GM23248 (cell line): ENCODE measurements around the gene HSD11B1. TPM values are rescaled to one million over a fixed set of nuclear protein-coding genes. Genes with fewer than 3 reads are reported as not detected.

Source experiments
- DNase-seq: peaks from one replicate; pipeline ENCODE4 v3.0.0-alpha.2; 2015
- H2AFZ ChIP-seq: fragments of 200-600 bp; sonication (generic); 2 replicates; pipeline ENCODE4 v1.6.1; 2016; ENCODE audit warnings: antibody characterized with exemption
- H3F3A ChIP-seq: fragments of 200-600 bp; sonication (generic); 2 replicates; pipeline ENCODE4 v1.6.1; 2016; ENCODE audit warnings: mild to moderate bottlenecking, antibody characterized with exemption, mixed run types; ENCODE audit not compliant: insufficient read depth
- H3K27ac ChIP-seq: fragments of 200-600 bp; sonication (generic); 2 replicates; pipeline ENCODE4 v1.5.1; 2016; ENCODE audit warnings: mild to moderate bottlenecking
- H3K27me3 ChIP-seq: fragments of 200-600 bp; sonication (generic); replicated peaks from 2 replicates; pipeline ENCODE4 v1.6.1; 2016; ENCODE audit warnings: mild to moderate bottlenecking; ENCODE audit not compliant: insufficient read depth
- H3K36me3 ChIP-seq: fragments of 200-600 bp; sonication (generic); 2 replicates; pipeline ENCODE4 v1.6.1; 2016; ENCODE audit warnings: low read depth, mild to moderate bottlenecking
- H3K4me1 ChIP-seq: fragments of 200-600 bp; sonication (generic); 2 replicates; pipeline ENCODE4 v1.6.1; 2016; ENCODE audit warnings: mild to moderate bottlenecking; ENCODE audit not compliant: insufficient read depth
- H3K4me2 ChIP-seq: fragments of 200-600 bp; sonication (generic); one replicate; pipeline ENCODE4 v1.6.1; 2016; ENCODE audit warnings: mild to moderate bottlenecking; ENCODE audit not compliant: unreplicated experiment
- H3K4me3 ChIP-seq: fragments of 200-600 bp; sonication (generic); 2 replicates; pipeline ENCODE4 v1.5.1; 2016; ENCODE audit warnings: mild to moderate bottlenecking
- H3K79me2 ChIP-seq: fragments of 200-600 bp; sonication (generic); 2 replicates; pipeline ENCODE4 v1.6.1; 2016; ENCODE audit warnings: mild to moderate bottlenecking; ENCODE audit not compliant: insufficient read depth
- H3K9ac ChIP-seq: fragments of 200-600 bp; sonication (generic); 2 replicates; pipeline ENCODE4 v1.6.1; 2016; ENCODE audit warnings: mild to moderate bottlenecking
- H3K9me2 ChIP-seq: fragments of 200-600 bp; sonication (generic); 2 replicates; pipeline ENCODE4 v1.6.1; 2016; ENCODE audit warnings: mixed run types, mild to moderate bottlenecking, moderate library complexity; ENCODE audit not compliant: insufficient read depth
- H3K9me3 ChIP-seq: fragments of 200-600 bp; sonication (generic); one replicate; pipeline ENCODE4 v1.6.1; 2017; ENCODE audit warnings: low read depth
- H4K20me1 ChIP-seq: fragments of 200-600 bp; sonication (generic); 2 replicates; pipeline ENCODE4 v1.6.0; 2016; ENCODE audit not compliant: insufficient read depth
- EZH2 ChIP-seq: fragments of 200-600 bp; sonication (generic); IDR thresholded peaks from 2 replicates; pipeline ENCODE4 v1.6.1; 2018; ENCODE audit warnings: antibody characterized with exemption, mild to moderate bottlenecking; ENCODE audit not compliant: insufficient read depth, poor library complexity, severe bottlenecking
- EZH2phosphoT487 ChIP-seq: fragments of 200-600 bp; sonication (generic); IDR thresholded peaks from 2 replicates; pipeline ENCODE4 v1.6.1; 2018; ENCODE audit warnings: antibody characterized with exemption, moderate library complexity, mild to moderate bottlenecking, low read depth; ENCODE audit not compliant: insufficient read depth
- WGBS, 2 experiments: methylation state at CpG; one replicate each; pipeline ENCODE4 v1.1.6; 2015 to 2017; ENCODE audit warnings: low lambda C conversion rate in 2 of 2, low coverage in 1 of 2; ENCODE audit errors: missing lambda C conversion rate in 2 of 2; 5-methylcytosine and 5-hydroxymethylcytosine counted together
- in situ Hi-C: fragments of 300-500 bp; cut with MboI; formaldehyde crosslinking; loops from 2 replicates; pipeline ENCODE4 v1.15.0; 2020
- polyA plus RNA-seq: library from polyadenylated mRNA; unstranded; fragments of >200 nt; fragmentation: Nextera tagmentation; extraction: Ambion mirVana; gene quantifications from 2 replicates; pipeline ENCODE4 v1.2.1, GENCODE V29; 2016
- total RNA-seq: library from RNA; depleted of rRNA; stranded (reverse); fragments of >200 nt; shearing (Covaris generic); gene quantifications from 2 replicates; pipeline ENCODE4 v1.2.3, GENCODE V29; 2014; rRNA removed

HSD11B1 gene
- total and polyA plus RNA-seq, 2 experiments from 2014 or later: 0.54 to 1.0 TPM

- Histone ChIP-seq H3K9ac (no peak overlapping the region), H3K79me2 (peaks cover 8% of the 10 kb centered on the region), H3K4me1 (no peaks in the 10 kb centered on the region), H3K27ac (no peak overlapping the region), H3K9me2 (no peaks in the 10 kb centered on the region), H2AFZ (no peak overlapping the region), H3K4me3 (no peak overlapping the region), H3K36me3 (no peaks in the 10 kb centered on the region), H3K27me3 (no peaks in the 10 kb centered on the region), H3F3A (no peaks in the 10 kb centered on the region), H3K9me3 (no peaks in the 10 kb centered on the region), H3K4me2 (no peak overlapping the region), H4K20me1 (no peaks in the 10 kb centered on the region)
- DNase-seq: no peak
- whole genome bisulfite sequencing, 2 experiments: 67 to 86% methylated on average over 2 of the region's 2 CpGs
- in situ Hi-C loops: no loop called here
- TF ChIP-seq EZH2: no peak
- no peak for TF ChIP-seq EZH2phosphoT487
Observed at GRCh38 chr1:209777587-209777986, 72.9 kb downstream of the HSD11B1 start.

- H3K9me2 ChIP-seq: no peaks in the 10 kb centered on the region
Observed at GRCh38 chr1:209778102-209778501, 73.5 kb downstream of the HSD11B1 start.

GRCh38 chr1:209780268-209780667, 75.6 kb downstream of the HSD11B1 start:
- no peaks in the 10 kb centered on the region for H3K27me3 ChIP-seq
- peaks cover 9% of the 10 kb centered on the region; the same call in 1 of the 2 replicates for H3K4me1 ChIP-seq
- DNase-seq: no peak
- H3K27ac ChIP-seq: no peak overlapping the region
- no peak for TF ChIP-seq EZH2phosphoT487
- TF ChIP-seq EZH2: no peak
- WGBS, 2 experiments: 89 to 90% methylated on average over 4 of the region's 4 CpGs
- H3F3A ChIP-seq: no peaks in the 10 kb centered on the region
- no peaks in the 10 kb centered on the region for H4K20me1 ChIP-seq
- H3K9me2 ChIP-seq: 0 out of 2 replicates have a peak, but pooled peaks cover 1% of the 10 kb centered on the region
- H3K36me3 ChIP-seq: no peaks in the 10 kb centered on the region
- H3K4me3 ChIP-seq: no peak overlapping the region
- H2AFZ ChIP-seq: no peak overlapping the region
- no peaks in the 10 kb centered on the region for H3K9me3 ChIP-seq
- H3K9ac ChIP-seq: no peak overlapping the region
- peaks cover 18% of the 10 kb centered on the region for H3K79me2 ChIP-seq
- in situ Hi-C loops: no loop called here
- no peak overlapping the region for H3K4me2 ChIP-seq

More at GRCh38 chr1:209778102-209778501, 73.5 kb downstream of the HSD11B1 start:
- Histone ChIP-seq H3K27ac (no peak overlapping the region), H3K36me3 (no peaks in the 10 kb centered on the region), H3K4me3 (no peak overlapping the region), H3F3A (no peaks in the 10 kb centered on the region), H3K9me3 (no peaks in the 10 kb centered on the region), H3K9ac (no peak overlapping the region), H3K4me1 (no peaks in the 10 kb centered on the region), H3K79me2 (peaks cover 8% of the 10 kb centered on the region), H4K20me1 (no peaks in the 10 kb centered on the region), H3K4me2 (no peak overlapping the region), H2AFZ (no peak overlapping the region), H3K27me3 (no peaks in the 10 kb centered on the region)
- in situ Hi-C loops: no loop called here
- 100% methylated on average over 1 of the region's 1 CpG for WGBS, 2 experiments
- no peak for TF ChIP-seq EZH2phosphoT487
- TF ChIP-seq EZH2: no peak
- no peak for DNase-seq

GRCh38 chr1:209783386-209783785, 78.7 kb downstream of the HSD11B1 start:
- Histone ChIP-seq H4K20me1 (no peaks in the 10 kb centered on the region), H3K27me3 (no peaks in the 10 kb centered on the region), H3K9ac (peak overlapping the region; percentile 85), H3K9me3 (no peaks in the 10 kb centered on the region), H3K4me1 (peaks cover 9% of the 10 kb centered on the region; the same call in 1 of the 2 replicates), H2AFZ (peak overlapping the region; percentile 97), H3K79me2 (peaks cover 18% of the 10 kb centered on the region), H3K36me3 (no peaks in the 10 kb centered on the region), H3K27ac (no peak overlapping the region), H3K9me2 (0 out of 2 replicates have a peak, but pooled peaks cover 2% of the 10 kb centered on the region), H3K4me3 (peak overlapping the region; percentile 91), H3F3A (no peaks in the 10 kb centered on the region), H3K4me2 (peak overlapping the region; percentile 94)
- in situ Hi-C loops: no loop called here
- no peak for DNase-seq
- TF ChIP-seq EZH2: no peak
- TF ChIP-seq EZH2phosphoT487: no peak
- WGBS, 2 experiments: 3 to 5% methylated on average over 6 of the region's 6 CpGs

Other genes starting within 250 kb of the HSD11B1 start
- 0.11 TPM in 1 of 2 replicates, not detected in the other for gene CAMK1G, start 121.1 kb upstream of the HSD11B1 start, total RNA-seq
- gene CAMK1G, start 121.1 kb upstream of the HSD11B1 start, polyA plus RNA-seq: 0.24 TPM in 1 of 2 replicates, not detected in the other
- gene LAMB3, start 52.4 kb upstream of the HSD11B1 start, total RNA-seq: 6.8 and 8.1 TPM in 2 replicates
- 2.5 and 3.0 TPM in 2 replicates for gene LAMB3, start 52.4 kb upstream of the HSD11B1 start, polyA plus RNA-seq
- gene G0S2, start 29.4 kb upstream of the HSD11B1 start, total RNA-seq: 0.65 and 0.89 TPM in 2 replicates
- gene G0S2, start 29.4 kb upstream of the HSD11B1 start, polyA plus RNA-seq: 2.0 and 2.9 TPM in 2 replicates
- gene TRAF3IP3, start 51.2 kb downstream of the HSD11B1 start, total RNA-seq: not detected in 2 replicates
- 0.25 TPM in 1 of 2 replicates, not detected in the other for gene TRAF3IP3, start 51.2 kb downstream of the HSD11B1 start, polyA plus RNA-seq
- gene C1orf74, start 79.7 kb downstream of the HSD11B1 start, total RNA-seq: 2.1 and 2.3 TPM in 2 replicates
- 1.4 and 1.5 TPM in 2 replicates for gene C1orf74, start 79.7 kb downstream of the HSD11B1 start, polyA plus RNA-seq
- 1.3 and 1.6 TPM in 2 replicates for gene IRF6, start 101.3 kb downstream of the HSD11B1 start, total RNA-seq
- gene IRF6, start 101.3 kb downstream of the HSD11B1 start, polyA plus RNA-seq: 0.84 and 0.86 TPM in 2 replicates
- gene UTP25, start 123.1 kb downstream of the HSD11B1 start, total RNA-seq: 12.2 and 16.8 TPM in 2 replicates
- gene UTP25, start 123.1 kb downstream of the HSD11B1 start, polyA plus RNA-seq: 9.5 TPM in 2 replicates
- gene SYT14, start 233.4 kb downstream of the HSD11B1 start, total RNA-seq: 1.4 and 1.7 TPM in 2 replicates
- 0.44 and 0.55 TPM in 2 replicates for gene SYT14, start 233.4 kb downstream of the HSD11B1 start, polyA plus RNA-seq